HG03159 (cell line): ENCODE measurements around the gene KRT79.
"Not testable (repeated sequence)": the region's sequence is repeated elsewhere in the genome, so short reads cannot be mapped to it uniquely, and the experiment has no call there.

Experiments
- ATAC-seq: cut with Tn5 transposase; IDR thresholded peaks from one replicate; pipeline ENCODE4 v1.9.1; 2021; ENCODE audit warnings: mild to moderate bottlenecking, moderate library complexity; ENCODE audit not compliant: unreplicated experiment

KRT79 gene

GRCh38 chr12:52833922-52834726, at the start of gene KRT79:
TSS of gene KRT79 (minus strand) at chr12:52834311. CDS start at chr12:52834260, 51 bp downstream.
- no peak for ATAC-seq

GRCh38 chr12:52880499-52880898, 46.4 kb upstream of the KRT79 start:
- not testable (repeated sequence) for ATAC-seq

- ATAC-seq, result peak; percentile 72
These were observed 45.6 kb upstream of the KRT79 start for GRCh38 chr12:52879394-52880351.

GRCh38 chr12:52878507-52879393, 44.6 kb upstream of the KRT79 start:
- ATAC-seq, result no peak

GRCh38 chr12:52877242-52877641, 43.1 kb upstream of the KRT79 start:
- no peak for ATAC-seq

- ATAC-seq, result no peak
These were observed 42.3 kb upstream of the KRT79 start for GRCh38 chr12:52876372-52876771.

GRCh38 chr12:52874573-52875435, 40.7 kb upstream of the KRT79 start:
- no peak for ATAC-seq

- ATAC-seq, result no peak
These were observed 39.9 kb upstream of the KRT79 start for GRCh38 chr12:52873832-52874572.

GRCh38 chr12:52873513-52873831, 39.4 kb upstream of the KRT79 start:
- no peak for ATAC-seq

GRCh38 chr12:52872644-52873389, 38.7 kb upstream of the KRT79 start:
- ATAC-seq, result no peak

- no peak for ATAC-seq
These were observed 37.4 kb upstream of the KRT79 start for GRCh38 chr12:52871291-52872039.

GRCh38 chr12:52870361-52871290, 36.5 kb upstream of the KRT79 start:
- ATAC-seq, result peak; percentile 62

- ATAC-seq, result no peak
These were observed 33.5 kb upstream of the KRT79 start for GRCh38 chr12:52867642-52868041.

- no peak for ATAC-seq
These were observed 33.0 kb upstream of the KRT79 start for GRCh38 chr12:52867152-52867551.

GRCh38 chr12:52865090-52865944, 31.2 kb upstream of the KRT79 start:
- no peak for ATAC-seq

GRCh38 chr12:52862023-52862422, 27.9 kb upstream of the KRT79 start:
- ATAC-seq, result no peak
